HG02943 (cell line): Measurements from ENCODE around the gene NDRG3.
A peak's percentile ranks its signal among the peaks of the same experiment; 100 is the strongest.

Source experiments
- ATAC-seq: cut with Tn5 transposase; IDR thresholded peaks from one replicate; pipeline ENCODE4 v1.9.1; 2021; ENCODE audit warnings: mild to moderate bottlenecking, low read depth, moderate library complexity; ENCODE audit not compliant: unreplicated experiment

The NDRG3 gene

GRCh38 chr20:36768768-36769430, 23.0 kb upstream of the NDRG3 start:
- no peak for ATAC-seq

- no peak for ATAC-seq
These were observed 15.2 kb upstream of the NDRG3 start for GRCh38 chr20:36761125-36761524.

- ATAC-seq: no peak
These were observed 14.8 kb upstream of the NDRG3 start for GRCh38 chr20:36760647-36761046.

GRCh38 chr20:36758276-36758675, 12.4 kb upstream of the NDRG3 start:
- no peak for ATAC-seq

GRCh38 chr20:36756496-36756895, 10.6 kb upstream of the NDRG3 start:
- no peak for ATAC-seq

GRCh38 chr20:36754656-36755222, 8.8 kb upstream of the NDRG3 start:
- ATAC-seq: no peak

- no peak for ATAC-seq
These were observed 6.7 kb upstream of the NDRG3 start for GRCh38 chr20:36752582-36752981.

GRCh38 chr20:36745234-36745926, 510 bp downstream of the NDRG3 start:
- peak; percentile 31 for ATAC-seq

- no peak for ATAC-seq
These were observed 1.1 kb downstream of the NDRG3 start for GRCh38 chr20:36744764-36745191.

GRCh38 chr20:36744243-36744642, 1.6 kb downstream of the NDRG3 start:
- ATAC-seq: no peak

- ATAC-seq: no peak
These were observed 3.3 kb downstream of the NDRG3 start for GRCh38 chr20:36742558-36742957.

GRCh38 chr20:36741072-36741471, 4.8 kb downstream of the NDRG3 start:
- ATAC-seq: no peak

GRCh38 chr20:36737183-36737499, 8.7 kb downstream of the NDRG3 start:
- no peak for ATAC-seq

- no peak for ATAC-seq
These were observed 9.3 kb downstream of the NDRG3 start for GRCh38 chr20:36736451-36737182.

- ATAC-seq: no peak
These were observed 13.4 kb downstream of the NDRG3 start for GRCh38 chr20:36732456-36732855.

- ATAC-seq: no peak
These were observed 16.9 kb downstream of the NDRG3 start for GRCh38 chr20:36728986-36729385.

GRCh38 chr20:36726168-36726567, 19.7 kb downstream of the NDRG3 start:
- ATAC-seq: no peak

- ATAC-seq: no peak
These were observed 25.4 kb downstream of the NDRG3 start for GRCh38 chr20:36720510-36720909.

GRCh38 chr20:36717657-36718056, 28.2 kb downstream of the NDRG3 start:
- ATAC-seq: no peak

- no peak for ATAC-seq
These were observed 28.9 kb downstream of the NDRG3 start for GRCh38 chr20:36717021-36717420.

GRCh38 chr20:36712775-36713174, 33.1 kb downstream of the NDRG3 start:
- ATAC-seq: no peak
